Suprapubic skin (tissue), 4 donors: ENCODE results near the gene SPRED3. TPM values are rescaled to one million over a fixed set of nuclear protein-coding genes. Genes with fewer than 3 reads are reported as not detected.
"Not testable (repeated sequence)": the region's sequence is repeated elsewhere in the genome, so short reads cannot be mapped to it uniquely, and the experiment has no call there.

Source experiments
- DNase-seq, 2 donors: peaks; one replicate each; pipeline ENCODE4 v3.0.0-alpha.2; 2019; ENCODE audit warnings: low spot score in 2 of 2
- H3K27ac ChIP-seq: fragments of 200-600 bp; sonication (generic); one replicate; pipeline ENCODE4 v1.5.1; 2019
- H3K27me3 ChIP-seq: fragments of 200-600 bp; sonication (generic); one replicate; pipeline ENCODE4 v1.5.1; 2019
- H3K36me3 ChIP-seq: fragments of 200-600 bp; sonication (generic); one replicate; pipeline ENCODE4 v1.5.1; 2019
- H3K4me1 ChIP-seq: fragments of 200-600 bp; sonication (generic); one replicate; pipeline ENCODE4 v1.5.1; 2019
- H3K4me3 ChIP-seq: fragments of 200-600 bp; sonication (generic); one replicate; pipeline ENCODE4 v1.5.1; 2019; ENCODE audit warnings: mild to moderate bottlenecking
- H3K9me3 ChIP-seq: fragments of 200-600 bp; sonication (generic); one replicate; pipeline ENCODE4 v1.5.1; 2019
- EP300 ChIP-seq: sonication (generic); formaldehyde crosslinking; IDR thresholded peaks from one replicate; pipeline ENCODE4 v1.6.1; 2017; ENCODE audit warnings: antibody characterized with exemption
- POLR2A ChIP-seq, 2 donors: fragments of 450-650 bp; IDR thresholded peaks; one replicate each; pipeline ENCODE4 v1.6.1; 2017; ENCODE audit warnings: antibody characterized with exemption in 2 of 2, mild to moderate bottlenecking in 2 of 2, moderate library complexity in 2 of 2
- POLR2AphosphoS5 ChIP-seq, 3 donors: sonication (generic); formaldehyde crosslinking; IDR thresholded peaks; one replicate each; pipeline ENCODE4 v1.6.1; 2017; ENCODE audit warnings: antibody characterized with exemption in 3 of 3
- WGBS: methylation state at CpG from one replicate; pipeline ENCODE4 v1.1.5; 2018; 5-methylcytosine and 5-hydroxymethylcytosine counted together
- total RNA-seq, 4 donors: library from RNA; depleted of rRNA; stranded (reverse); fragments of >200 nt; gene quantifications; one replicate each; pipeline ENCODE4 v1.1.0, GENCODE V29; 2016
- TF ChIP-seq, protein P1 (sequence below), 2 donors: fragments of 200-600 bp in 1 of 2; fragments of 450-650 bp in 1 of 2; sonication (generic) in 1 of 2; IDR thresholded peaks; one replicate each; pipeline ENCODE4 v1.5.1; 2016 to 2019; ENCODE audit warnings: antibody characterized with exemption in 2 of 2, mild to moderate bottlenecking in 1 of 2, moderate library complexity in 1 of 2

SPRED3 gene
- total RNA-seq, 4 donors from 2014 or later: 0.44 to 3.5 (median 1.2) TPM

DNA sequence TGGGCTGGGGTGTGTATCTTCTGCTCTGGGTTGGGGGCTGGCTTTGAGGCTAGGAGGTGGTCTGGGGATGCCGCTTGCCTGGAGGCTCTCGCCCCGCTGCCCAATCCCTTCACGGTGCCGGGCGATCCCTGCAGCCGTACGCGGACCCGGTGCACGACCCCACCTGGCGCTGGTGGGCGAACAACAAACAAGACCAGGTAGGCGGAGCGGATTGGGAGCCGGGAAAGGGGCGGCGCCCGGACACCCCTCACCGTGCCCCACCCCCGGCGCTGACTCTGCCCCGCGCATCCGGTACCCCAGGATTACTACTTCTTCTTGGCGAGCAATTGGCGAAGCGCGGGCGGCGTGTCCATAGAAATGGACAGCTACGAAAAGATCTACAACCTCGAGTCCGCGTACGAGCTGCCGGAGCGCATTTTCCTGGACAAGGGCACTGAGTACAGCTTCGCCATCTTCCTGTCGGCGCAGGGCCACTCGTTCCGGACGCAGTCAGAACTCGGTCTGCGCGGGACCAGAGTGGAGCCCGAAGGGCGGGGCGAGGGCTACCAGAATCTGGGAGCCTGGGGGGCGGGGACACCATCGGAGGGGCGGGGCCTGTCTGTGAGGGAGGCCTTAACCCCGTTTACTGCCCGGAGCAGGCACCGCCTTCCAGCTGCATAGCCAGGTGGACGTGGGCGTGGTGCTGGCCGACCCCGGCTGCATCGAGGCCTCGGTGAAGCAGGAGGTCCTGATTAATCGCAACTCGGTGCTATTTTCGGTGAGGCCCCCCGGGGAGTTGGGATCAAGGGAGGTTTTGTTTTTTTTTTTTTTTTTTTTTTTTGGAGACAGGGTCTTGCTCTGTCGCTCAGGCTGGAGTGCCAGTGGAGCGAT lies 26.2 kb upstream of the SPRED3 start:
- TF ChIP-seq POLR2AphosphoS5 (IDR thresholded peaks at IDR 0.05): no peak
- TF ChIP-seq POLR2A (IDR thresholded peaks at IDR 0.05): no peak
- TF ChIP-seq EP300: no peak
- TF ChIP-seq, protein P1, sequence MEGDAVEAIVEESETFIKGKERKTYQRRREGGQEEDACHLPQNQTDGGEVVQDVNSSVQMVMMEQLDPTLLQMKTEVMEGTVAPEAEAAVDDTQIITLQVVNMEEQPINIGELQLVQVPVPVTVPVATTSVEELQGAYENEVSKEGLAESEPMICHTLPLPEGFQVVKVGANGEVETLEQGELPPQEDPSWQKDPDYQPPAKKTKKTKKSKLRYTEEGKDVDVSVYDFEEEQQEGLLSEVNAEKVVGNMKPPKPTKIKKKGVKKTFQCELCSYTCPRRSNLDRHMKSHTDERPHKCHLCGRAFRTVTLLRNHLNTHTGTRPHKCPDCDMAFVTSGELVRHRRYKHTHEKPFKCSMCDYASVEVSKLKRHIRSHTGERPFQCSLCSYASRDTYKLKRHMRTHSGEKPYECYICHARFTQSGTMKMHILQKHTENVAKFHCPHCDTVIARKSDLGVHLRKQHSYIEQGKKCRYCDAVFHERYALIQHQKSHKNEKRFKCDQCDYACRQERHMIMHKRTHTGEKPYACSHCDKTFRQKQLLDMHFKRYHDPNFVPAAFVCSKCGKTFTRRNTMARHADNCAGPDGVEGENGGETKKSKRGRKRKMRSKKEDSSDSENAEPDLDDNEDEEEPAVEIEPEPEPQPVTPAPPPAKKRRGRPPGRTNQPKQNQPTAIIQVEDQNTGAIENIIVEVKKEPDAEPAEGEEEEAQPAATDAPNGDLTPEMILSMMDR (IDR thresholded peaks at IDR 0.05): no peak
- Histone ChIP-seq H3K27me3 (peaks cover 19% of the 10 kb centered on the region), H3K9me3 (no peaks in the 10 kb centered on the region), H3K4me1 (peaks cover 21% of the 10 kb centered on the region), H3K27ac (peak overlapping the region; percentile 40), H3K4me3 (peak overlapping the region; percentile 70), H3K36me3 (no peaks in the 10 kb centered on the region)
- WGBS: 4% methylated on average over 17 of the region's 68 CpGs
- DNase-seq: peak; percentile 92

DNA sequence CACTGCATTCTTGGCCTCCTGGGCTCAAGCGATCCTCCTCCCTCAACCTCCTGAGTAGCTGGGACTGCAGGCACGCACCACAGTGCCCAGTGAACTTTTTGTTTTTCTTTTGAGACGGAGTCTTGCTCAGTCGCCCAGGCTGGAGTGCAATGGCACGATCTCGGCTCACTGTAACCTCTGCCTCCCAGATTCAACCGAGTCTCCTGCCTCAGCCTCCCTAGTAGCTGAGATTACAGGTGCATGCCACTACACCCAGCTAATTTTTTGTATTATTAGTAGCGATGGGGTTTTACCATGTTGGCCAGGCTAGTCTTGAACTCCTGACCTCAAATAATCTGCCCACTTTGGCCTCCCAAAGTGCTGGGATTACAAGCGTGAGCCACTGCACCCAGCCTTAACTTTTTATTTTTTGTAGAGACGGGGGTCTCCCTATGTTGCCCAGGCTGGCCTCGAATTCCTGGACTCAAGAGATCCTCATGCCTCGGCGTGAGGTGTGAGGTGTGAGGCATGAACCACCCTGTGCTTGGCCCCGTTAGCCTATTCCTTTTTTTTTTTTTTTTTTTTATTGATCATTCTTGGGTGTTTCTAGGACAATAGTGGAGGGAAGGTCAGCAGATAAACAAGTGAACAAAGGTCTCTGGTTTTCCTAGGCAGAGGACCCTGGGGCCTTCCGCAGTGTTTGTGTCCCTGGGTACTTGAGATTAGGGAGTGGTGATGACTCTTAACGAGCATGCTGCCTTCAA lies 25.4 kb upstream of the SPRED3 start:
- DNase-seq, H3K9me3 ChIP-seq, H3K36me3 ChIP-seq, H3K27ac ChIP-seq: not testable (repeated sequence)
- Histone ChIP-seq H3K4me3 (peak overlapping the region; percentile 70), H3K4me1 (peaks cover 21% of the 10 kb centered on the region), H3K27me3 (peaks cover 19% of the 10 kb centered on the region)
- 81% methylated on average over 15 of the region's 16 CpGs for WGBS

DNA sequence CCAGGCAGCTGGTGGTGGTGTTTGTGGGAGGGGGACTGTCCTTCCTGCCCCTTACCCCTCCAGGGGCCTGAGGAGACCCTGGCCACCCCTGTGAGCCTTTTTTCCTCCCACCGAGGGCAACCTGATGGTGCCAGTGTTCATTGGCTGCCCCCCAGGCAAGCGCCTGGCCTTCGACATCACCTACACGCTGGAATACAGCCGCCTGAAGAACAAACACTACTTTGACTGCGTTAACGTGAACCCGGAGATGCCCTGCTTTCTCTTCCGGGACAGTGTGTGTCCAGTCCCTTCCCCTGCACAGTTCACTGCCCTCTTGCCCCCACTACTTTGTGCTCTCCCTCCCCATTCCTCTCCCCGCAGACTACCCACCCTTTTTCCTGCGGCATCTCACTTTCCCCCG lies 21.5 kb upstream of the SPRED3 start:
- Histone ChIP-seq H3K36me3 (no peaks in the 10 kb centered on the region), H3K4me1 (peaks cover 12% of the 10 kb centered on the region), H3K27me3 (no peaks in the 10 kb centered on the region), H3K27ac (no peak overlapping the region), H3K9me3 (no peaks in the 10 kb centered on the region), H3K4me3 (no peak overlapping the region)
- 83% methylated on average over 12 of the region's 12 CpGs for WGBS
- TF ChIP-seq EP300 (no peak), POLR2A (IDR thresholded peaks at IDR 0.05) (no peak), POLR2AphosphoS5 (IDR thresholded peaks at IDR 0.05) (no peak)
- TF ChIP-seq, protein P1 (IDR thresholded peaks at IDR 0.05): no peak
- DNase-seq: no peak

DNA sequence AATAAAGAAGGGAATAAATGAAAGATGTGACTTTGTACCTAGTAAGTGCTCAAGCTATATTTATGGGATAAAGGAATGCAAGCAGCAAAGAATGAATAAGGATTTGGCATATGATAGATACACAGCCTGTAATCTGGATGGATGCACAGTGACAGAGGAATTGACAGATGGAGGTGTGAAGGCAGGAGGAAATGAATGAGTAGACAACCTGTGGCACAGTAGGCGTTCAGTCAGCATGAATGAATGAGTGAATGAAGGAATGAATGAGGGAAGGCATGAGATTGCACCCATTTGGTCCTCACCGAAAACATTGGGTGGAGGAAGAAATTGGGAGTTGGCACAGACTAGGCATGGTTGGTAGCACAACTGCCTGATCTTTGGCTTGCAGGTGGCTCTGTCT lies 18.9 kb upstream of the SPRED3 start:
- Histone ChIP-seq H3K9me3 (no peaks in the 10 kb centered on the region), H3K36me3 (no peaks in the 10 kb centered on the region), H3K27ac (no peak overlapping the region), H3K4me3 (no peak overlapping the region), H3K4me1 (peaks cover 4% of the 10 kb centered on the region), H3K27me3 (no peaks in the 10 kb centered on the region)
- WGBS: 80% methylated on average over 2 of the region's 2 CpGs
- DNase-seq: no peak
- TF ChIP-seq EP300 (no peak), POLR2A (IDR thresholded peaks at IDR 0.05) (no peak), POLR2AphosphoS5 (IDR thresholded peaks at IDR 0.05) (no peak)
- TF ChIP-seq, protein P1 (IDR thresholded peaks at IDR 0.05): no peak

DNA sequence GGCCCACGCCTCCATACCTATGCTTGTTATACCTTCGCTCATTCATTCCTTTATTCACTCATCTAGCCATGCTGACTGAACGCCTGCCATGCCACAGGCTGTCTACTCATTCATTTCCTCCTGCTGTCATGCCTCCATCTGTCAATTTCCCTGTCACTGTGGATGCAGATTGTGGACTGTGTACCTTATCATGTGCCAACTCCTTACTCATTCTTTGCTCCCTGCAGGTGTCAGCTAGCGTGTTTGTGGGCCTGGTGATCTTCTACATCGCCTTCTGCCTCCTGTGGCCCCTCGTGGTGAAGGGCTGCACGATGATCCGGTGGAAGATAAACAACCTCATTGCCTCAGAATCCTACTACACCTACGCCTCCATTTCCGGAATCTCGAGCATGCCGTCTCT lies 18.2 kb upstream of the SPRED3 start:
- DNase-seq: no peak
- no peak overlapping the region for H3K4me3 ChIP-seq
- no peaks in the 10 kb centered on the region for H3K36me3 ChIP-seq
- no peaks in the 10 kb centered on the region for H3K9me3 ChIP-seq
- 74% methylated on average over 12 of the region's 12 CpGs for WGBS
- H3K27ac ChIP-seq: no peak overlapping the region
- peaks cover 6% of the 10 kb centered on the region for H3K4me1 ChIP-seq
- no peaks in the 10 kb centered on the region for H3K27me3 ChIP-seq
- TF ChIP-seq, protein P1 (IDR thresholded peaks at IDR 0.05): no peak
- TF ChIP-seq POLR2A (IDR thresholded peaks at IDR 0.05) (no peak), EP300 (no peak), POLR2AphosphoS5 (IDR thresholded peaks at IDR 0.05) (no peak)
